Activated naive CD4-positive, alpha-beta T cell treated with anti-CD3 and anti-CD28 coated beads, Interleukin-2, amount 10 ng/mL, durations not matched to agents 7 days and 5 days (primary cell): ENCODE measurements around the gene EML3.
"Not testable (repeated sequence)": the region's sequence is repeated elsewhere in the genome, so short reads cannot be mapped to it uniquely, and the experiment has no call there.

ENCODE experiments used
- CTCF ChIA-PET: fragments of 350-600 bp; sonication (Branson Sonifier 250); formaldehyde crosslinking; loops from one replicate; lab custom pipeline; 2021; ENCODE audit warnings: antibody characterized with exemption; lab: Charles Lee
- DNase-seq: peaks from one replicate; pipeline ENCODE4 v3.0.0-alpha.2; 2020
- H3K27ac Mint-ChIP-seq: one replicate; pipeline ENCODE4 v1.8.0; 2021; ENCODE audit warnings: mild to moderate bottlenecking, moderate library complexity, mixed read lengths
- H3K27me3 Mint-ChIP-seq: one replicate; pipeline ENCODE4 v1.8.0; 2021; ENCODE audit warnings: mild to moderate bottlenecking, mixed read lengths
- H3K36me3 Mint-ChIP-seq: one replicate; pipeline ENCODE4 v1.8.0; 2021; ENCODE audit warnings: mixed read lengths
- H3K4me1 Mint-ChIP-seq: one replicate; pipeline ENCODE4 v1.8.0; 2021; ENCODE audit warnings: mixed read lengths
- H3K4me3 Mint-ChIP-seq: one replicate; pipeline ENCODE4 v1.8.0; 2021; ENCODE audit warnings: mild to moderate bottlenecking, moderate library complexity, mixed read lengths
- H3K9me3 Mint-ChIP-seq: one replicate; pipeline ENCODE4 v1.8.0; 2021; ENCODE audit warnings: mixed read lengths

EML3 gene

GRCh38 chr11:62645946-62646824, 33.6 kb upstream of the EML3 start, which contains the start of gene GANAB:
GANAB (minus strand) TSS chr11:62646613; CDS start chr11:62646599, 14 bp downstream.
- no peaks in the 10 kb centered on the region for H3K9me3 Mint-ChIP-seq
- peak; percentile 100 for DNase-seq
- H3K4me3 Mint-ChIP-seq = peak within 1 kb of the TSS; percentile 97
- H3K36me3 Mint-ChIP-seq = peaks cover 30% of the 10 kb centered on the region
- peaks cover 46% of the 10 kb centered on the region for H3K4me1 Mint-ChIP-seq
- no peaks in the 10 kb centered on the region for H3K27me3 Mint-ChIP-seq
- CTCF ChIA-PET = interaction anchor here (1.2 to 1.3 kb wide), 2 partner anchors 19 to 53 kb away, joined by 3 to 4 read pairs; partner anchors contain the start of genes C11orf98 and CSKMT
- H3K27ac Mint-ChIP-seq = peak within 1 kb of the TSS; percentile 97

- Mint-ChIP-seq H3K36me3 (peaks cover 32% of the 10 kb centered on the region), H3K27ac (peak overlapping the region; percentile 97), H3K27me3 (no peaks in the 10 kb centered on the region), H3K9me3 (no peaks in the 10 kb centered on the region), H3K4me3 (peak overlapping the region; percentile 97), H3K4me1 (peaks cover 48% of the 10 kb centered on the region)
- no peak for DNase-seq
- CTCF ChIA-PET = no interaction called here
Observed at GRCh38 chr11:62645671-62645945, 33.0 kb upstream of the EML3 start.

- peaks cover 54% of the 10 kb centered on the region for H3K4me1 Mint-ChIP-seq
- H3K9me3 Mint-ChIP-seq = no peaks in the 10 kb centered on the region
- no peaks in the 10 kb centered on the region for H3K27me3 Mint-ChIP-seq
- peak overlapping the region; percentile 37 for H3K4me3 Mint-ChIP-seq
- CTCF ChIA-PET = interaction anchor here (1.1 kb wide), 1 partner anchor 250 kb away, joined by 4 read pairs; no protein-coding TSS in a partner anchor
- H3K27ac Mint-ChIP-seq = peak overlapping the region; percentile 62
- peaks cover 31% of the 10 kb centered on the region for H3K36me3 Mint-ChIP-seq
- DNase-seq = no peak
Observed at GRCh38 chr11:62644220-62644619, 31.6 kb upstream of the EML3 start.

GRCh38 chr11:62632492-62632891, 19.9 kb upstream of the EML3 start:
- H3K36me3 Mint-ChIP-seq = peaks cover 70% of the 10 kb centered on the region
- CTCF ChIA-PET = interaction anchor here (0.6 kb wide), 1 partner anchor 9 kb away, joined by 3 read pairs; no protein-coding TSS in a partner anchor
- H3K27me3 Mint-ChIP-seq = no peaks in the 10 kb centered on the region
- H3K4me3 Mint-ChIP-seq = no peak overlapping the region
- peak overlapping the region; percentile 15 for H3K27ac Mint-ChIP-seq
- no peak for DNase-seq
- no peaks in the 10 kb centered on the region for H3K9me3 Mint-ChIP-seq
- peaks cover 21% of the 10 kb centered on the region for H3K4me1 Mint-ChIP-seq

GRCh38 chr11:62627713-62628112, 15.1 kb upstream of the EML3 start:
- Mint-ChIP-seq H3K4me3 (no peak overlapping the region), H3K36me3 (peaks cover 62% of the 10 kb centered on the region), H3K27ac (peak overlapping the region; percentile 34), H3K4me1 (no peaks in the 10 kb centered on the region), H3K27me3 (no peaks in the 10 kb centered on the region), H3K9me3 (no peaks in the 10 kb centered on the region)
- peak; percentile 44 for DNase-seq
- CTCF ChIA-PET = interaction anchor here (1.5 kb wide), 1 partner anchor 35 kb away, joined by 8 read pairs; no protein-coding TSS in a partner anchor

- H3K27me3 Mint-ChIP-seq = peaks cover 3% of the 10 kb centered on the region
- H3K9me3 Mint-ChIP-seq = no peaks in the 10 kb centered on the region
- CTCF ChIA-PET = interaction anchor here (0.6 to 1.5 kb wide), 4 partner anchors 31 to 72 kb away, joined by 3 to 4 read pairs (median 3); partner anchors contain the start of genes C11orf98, CSKMT and TUT1
- peak overlapping the region; percentile 80 for H3K4me3 Mint-ChIP-seq
- no peak for DNase-seq
- peaks cover 44% of the 10 kb centered on the region for H3K36me3 Mint-ChIP-seq
- H3K4me1 Mint-ChIP-seq = peaks cover 30% of the 10 kb centered on the region
- H3K27ac Mint-ChIP-seq = peak overlapping the region; percentile 97
Observed at GRCh38 chr11:62622476-62623089, 10.0 kb upstream of the EML3 start.

GRCh38 chr11:62621567-62622470, 9.2 kb upstream of the EML3 start, which contains the start of gene B3GAT3:
B3GAT3 (minus strand) TSS chr11:62621986; CDS start chr11:62621947, 39 bp downstream.
- Mint-ChIP-seq H3K4me3 (peak within 1 kb of the TSS; percentile 90), H3K27me3 (peaks cover 3% of the 10 kb centered on the region), H3K9me3 (no peaks in the 10 kb centered on the region), H3K27ac (peak within 1 kb of the TSS; percentile 97), H3K36me3 (peaks cover 43% of the 10 kb centered on the region), H3K4me1 (peaks cover 31% of the 10 kb centered on the region)
- CTCF ChIA-PET = interaction anchor here (0.7 to 3.5 kb wide), 6 partner anchors 10 to 73 kb away, joined by 3 to 10 read pairs (median 4); partner anchors contain the start of genes C11orf98, CSKMT and MTA2
- peak; percentile 98 for DNase-seq

GRCh38 chr11:62621027-62621566, 8.5 kb upstream of the EML3 start:
- no peak for DNase-seq
- Mint-ChIP-seq H3K27ac (peak overlapping the region; percentile 97), H3K9me3 (no peaks in the 10 kb centered on the region), H3K27me3 (peaks cover 3% of the 10 kb centered on the region), H3K4me1 (peaks cover 36% of the 10 kb centered on the region), H3K36me3 (peaks cover 41% of the 10 kb centered on the region), H3K4me3 (peak overlapping the region; percentile 90)
- CTCF ChIA-PET = interaction anchor here (0.6 to 3.5 kb wide), 7 partner anchors 9 to 196 kb away, joined by 3 to 10 read pairs (median 3); partner anchors contain the start of genes C11orf98, CSKMT and MTA2

GRCh38 chr11:62616957-62617356, 4.4 kb upstream of the EML3 start:
- Mint-ChIP-seq H3K36me3 (peaks cover 36% of the 10 kb centered on the region), H3K4me1 (peaks cover 54% of the 10 kb centered on the region)
- H3K4me3 Mint-ChIP-seq, DNase-seq, H3K9me3 Mint-ChIP-seq, CTCF ChIA-PET, H3K27ac Mint-ChIP-seq, H3K27me3 Mint-ChIP-seq: not testable (repeated sequence)

GRCh38 chr11:62615521-62615920, 2.9 kb upstream of the EML3 start:
- Mint-ChIP-seq H3K4me3 (no peak overlapping the region), H3K4me1 (peaks cover 57% of the 10 kb centered on the region), H3K9me3 (no peaks in the 10 kb centered on the region), H3K27me3 (no peaks in the 10 kb centered on the region), H3K36me3 (peaks cover 33% of the 10 kb centered on the region), H3K27ac (no peak overlapping the region)
- CTCF ChIA-PET = no interaction called here
- DNase-seq = no peak

- Mint-ChIP-seq H3K9me3 (no peaks in the 10 kb centered on the region), H3K4me1 (peaks cover 57% of the 10 kb centered on the region), H3K27me3 (no peaks in the 10 kb centered on the region), H3K36me3 (peaks cover 39% of the 10 kb centered on the region), H3K4me3 (no peak overlapping the region), H3K27ac (peak overlapping the region; percentile 88)
- CTCF ChIA-PET = interaction anchor here (1.6 to 5.4 kb wide), 2 partner anchors 21 to 189 kb away, joined by 5 to 44 read pairs; partner anchors contain the start of gene TUT1
- peak; percentile 33 for DNase-seq
Observed at GRCh38 chr11:62614275-62614674, 1.7 kb upstream of the EML3 start.

GRCh38 chr11:62613291-62613778, 760 bp upstream of the EML3 start:
- peak overlapping the region; percentile 87 for H3K27ac Mint-ChIP-seq
- H3K4me3 Mint-ChIP-seq = peak overlapping the region; percentile 56
- CTCF ChIA-PET = interaction anchor here (1.5 to 5.4 kb wide), 3 partner anchors 20 to 189 kb away, joined by 4 to 44 read pairs (median 5); partner anchors contain the start of gene TUT1
- H3K4me1 Mint-ChIP-seq = peaks cover 61% of the 10 kb centered on the region
- DNase-seq = no peak
- no peaks in the 10 kb centered on the region for H3K9me3 Mint-ChIP-seq
- H3K36me3 Mint-ChIP-seq = peaks cover 39% of the 10 kb centered on the region
- no peaks in the 10 kb centered on the region for H3K27me3 Mint-ChIP-seq
